Prostate gland (tissue), 2 donors: ENCODE data around the gene ZNF503.
A peak's percentile ranks its signal among the peaks of the same experiment; 100 is the strongest.

Experiments used
- POLR2A ChIP-seq: fragments of 450-650 bp; IDR thresholded peaks from one replicate; pipeline ENCODE4 v1.6.1; 2016; ENCODE audit warnings: antibody characterized with exemption, mild to moderate bottlenecking
- TF ChIP-seq, protein P1 (sequence below), 4 experiments: fragments of 200-600 bp in 2 of 4; fragments of 450-650 bp in 2 of 4; sonication (generic) in 2 of 4; IDR thresholded peaks; 1 replicate in 3 of 4; 2 replicates in 1 of 4; pipeline ENCODE4 v1.5.1; 2016 to 2019; ENCODE audit warnings: antibody characterized with exemption in 4 of 4, mild to moderate bottlenecking in 2 of 4, moderate library complexity in 2 of 4

DNA sequence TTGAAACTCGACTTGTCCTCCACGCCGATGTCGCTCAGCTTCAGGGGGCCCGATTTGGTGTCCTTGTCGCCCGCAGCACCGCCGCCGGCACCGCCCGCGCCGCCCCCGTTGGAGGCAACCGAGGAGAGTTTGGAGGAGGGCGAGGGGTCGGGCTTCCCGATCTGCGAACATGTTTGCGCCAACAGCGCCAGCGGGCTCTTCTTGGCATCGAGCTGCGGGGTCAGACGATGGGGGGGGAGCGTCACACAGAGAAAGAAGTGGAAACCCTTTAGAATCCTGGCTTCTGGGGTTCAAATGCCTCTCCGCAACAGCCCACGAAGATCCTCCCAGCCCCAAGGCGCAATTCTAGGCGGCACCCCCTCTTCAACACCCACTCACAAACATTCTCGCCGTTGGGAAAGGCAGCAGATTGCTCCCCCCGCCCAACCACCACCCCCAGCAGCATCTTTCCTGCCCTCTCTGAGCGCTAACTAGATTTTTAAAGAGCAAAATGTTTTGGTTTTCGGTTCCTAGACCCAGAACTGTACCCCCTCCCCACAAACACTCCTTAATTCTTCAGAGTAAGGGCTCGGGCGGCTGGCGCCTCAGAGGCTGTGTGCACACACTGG is 1.3 kb downstream of the ZNF503 start:
- no peak for TF ChIP-seq POLR2A
- TF ChIP-seq, protein P1, sequence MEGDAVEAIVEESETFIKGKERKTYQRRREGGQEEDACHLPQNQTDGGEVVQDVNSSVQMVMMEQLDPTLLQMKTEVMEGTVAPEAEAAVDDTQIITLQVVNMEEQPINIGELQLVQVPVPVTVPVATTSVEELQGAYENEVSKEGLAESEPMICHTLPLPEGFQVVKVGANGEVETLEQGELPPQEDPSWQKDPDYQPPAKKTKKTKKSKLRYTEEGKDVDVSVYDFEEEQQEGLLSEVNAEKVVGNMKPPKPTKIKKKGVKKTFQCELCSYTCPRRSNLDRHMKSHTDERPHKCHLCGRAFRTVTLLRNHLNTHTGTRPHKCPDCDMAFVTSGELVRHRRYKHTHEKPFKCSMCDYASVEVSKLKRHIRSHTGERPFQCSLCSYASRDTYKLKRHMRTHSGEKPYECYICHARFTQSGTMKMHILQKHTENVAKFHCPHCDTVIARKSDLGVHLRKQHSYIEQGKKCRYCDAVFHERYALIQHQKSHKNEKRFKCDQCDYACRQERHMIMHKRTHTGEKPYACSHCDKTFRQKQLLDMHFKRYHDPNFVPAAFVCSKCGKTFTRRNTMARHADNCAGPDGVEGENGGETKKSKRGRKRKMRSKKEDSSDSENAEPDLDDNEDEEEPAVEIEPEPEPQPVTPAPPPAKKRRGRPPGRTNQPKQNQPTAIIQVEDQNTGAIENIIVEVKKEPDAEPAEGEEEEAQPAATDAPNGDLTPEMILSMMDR (IDR thresholded peaks at IDR 0.05), result peak in 1 of 4 experiments; percentile 1
